HCT116 (cell line): ENCODE results near the gene BRD4.

Source experiments
- CTCF ChIP-seq, 3 experiments: fragments of 200-600 bp in 1 of 3; sonication (generic) in 1 of 3; IDR thresholded peaks in 2 of 3; conservative IDR thresholded peaks in 1 of 3; 2 replicates each; pipeline ENCODE4 v1.5.1; 2012 to 2017; ENCODE audit warnings: low read depth in 2 of 3, low read length in 2 of 3, antibody characterized with exemption in 1 of 3, borderline replicate concordance in 1 of 3, control low read depth in 1 of 3, mild to moderate bottlenecking in 1 of 3, mixed read lengths in 1 of 3, mixed run types in 1 of 3, moderate library complexity in 1 of 3; ENCODE audit not compliant: insufficient read depth in 1 of 3
- EGR1 ChIP-seq: IDR thresholded peaks from 2 replicates; pipeline ENCODE4 v1.6.1; 2012; ENCODE audit warnings: low read depth
- EZH2phosphoT487 ChIP-seq: fragments of 200-600 bp; IDR thresholded peaks from 2 replicates; pipeline ENCODE4 v1.6.1; 2018; ENCODE audit warnings: antibody characterized with exemption, borderline replicate concordance
- JUND ChIP-seq: IDR thresholded peaks from 2 replicates; pipeline ENCODE4 v1.6.1; 2012
- MAX ChIP-seq: IDR thresholded peaks from 2 replicates; pipeline ENCODE4 v1.6.1; 2012
- POLR2A ChIP-seq: IDR thresholded peaks from 2 replicates; pipeline ENCODE4 v1.7.0; 2011; ENCODE audit warnings: borderline replicate concordance; ENCODE audit not compliant: insufficient read depth, insufficient read length; ENCODE audit errors: extremely low read depth
- POLR2AphosphoS5 ChIP-seq: IDR thresholded peaks from 2 replicates; pipeline ENCODE4 v1.6.1; 2011; ENCODE audit warnings: mild to moderate bottlenecking, low read depth, low read length, moderate library complexity
- SIN3A ChIP-seq: IDR thresholded peaks from 2 replicates; pipeline ENCODE4 v1.6.1; 2012; ENCODE audit warnings: low read depth
- SP1 ChIP-seq: IDR thresholded peaks from 2 replicates; pipeline ENCODE4 v1.6.1; 2012; ENCODE audit warnings: low read depth
- YY1 ChIP-seq: IDR thresholded peaks from 2 replicates; pipeline ENCODE4 v1.6.1; 2011; ENCODE audit warnings: low read length, low read depth, moderate library complexity, mild to moderate bottlenecking; ENCODE audit not compliant: insufficient replicate concordance; ENCODE audit errors: extremely low read depth
- ZBTB33 ChIP-seq: IDR thresholded peaks from 2 replicates; pipeline ENCODE4 v1.6.1; 2011; ENCODE audit warnings: mild to moderate bottlenecking, low read length, moderate library complexity; ENCODE audit not compliant: insufficient replicate concordance; ENCODE audit errors: extremely low read depth
- ZFX ChIP-seq: fragments of 450-650 bp; IDR thresholded peaks from 2 replicates; pipeline ENCODE4 v1.6.1; 2017
- ZNF274 ChIP-seq: fragments of 200-500 bp; sonication (Bioruptor generic); IDR thresholded peaks from 2 replicates; pipeline ENCODE4 v1.6.1; 2014; ENCODE audit warnings: mild to moderate bottlenecking, low read depth, low read length, inconsistent platforms

- no peak for TF ChIP-seq YY1
- TF ChIP-seq EZH2phosphoT487, result no peak
- TF ChIP-seq CTCF (IDR thresholded peaks at IDR 0.05 in 2 of 3, conservative IDR thresholded peaks at IDR 0.05 in 1 of 3; ENCODE audit: borderline replicate concordance in 1 of 3, insufficient read depth in 1 of 3, low read depth in 2 of 3, low read length in 2 of 3), result no peak
- TF ChIP-seq ZNF274, result no peak
- TF ChIP-seq POLR2A, result no peak
- TF ChIP-seq ZFX, result no peak
- no peak for TF ChIP-seq SIN3A
- no peak for TF ChIP-seq POLR2AphosphoS5
- TF ChIP-seq EGR1, result no peak
- no peak for TF ChIP-seq MAX
- no peak for TF ChIP-seq SP1
- no peak for TF ChIP-seq ZBTB33
- TF ChIP-seq JUND, result no peak
Observed at GRCh38 chr19:15245370-15246197, 86.8 kb downstream of the BRD4 start.
